OCI-LY1 (cell line): ENCODE results near the gene TPCN1.

Experiments
- EZH2 ChIP-seq: fragments of 200-600 bp; sonication (generic), shearing (Covaris generic); IDR thresholded peaks from 2 replicates; pipeline ENCODE4 v1.8.0; 2017; ENCODE audit warnings: borderline replicate concordance, mixed run types, mild to moderate bottlenecking, antibody characterized with exemption, low read length, moderate library complexity, mixed read lengths
- TF ChIP-seq, protein P1 (sequence below): fragments of 200-600 bp; sonication (generic), shearing (Covaris generic); IDR thresholded peaks from 2 replicates; pipeline ENCODE4 v1.5.1; 2017; ENCODE audit warnings: mild to moderate bottlenecking, antibody characterized with exemption, low read length, moderate library complexity, mixed read lengths

DNA sequence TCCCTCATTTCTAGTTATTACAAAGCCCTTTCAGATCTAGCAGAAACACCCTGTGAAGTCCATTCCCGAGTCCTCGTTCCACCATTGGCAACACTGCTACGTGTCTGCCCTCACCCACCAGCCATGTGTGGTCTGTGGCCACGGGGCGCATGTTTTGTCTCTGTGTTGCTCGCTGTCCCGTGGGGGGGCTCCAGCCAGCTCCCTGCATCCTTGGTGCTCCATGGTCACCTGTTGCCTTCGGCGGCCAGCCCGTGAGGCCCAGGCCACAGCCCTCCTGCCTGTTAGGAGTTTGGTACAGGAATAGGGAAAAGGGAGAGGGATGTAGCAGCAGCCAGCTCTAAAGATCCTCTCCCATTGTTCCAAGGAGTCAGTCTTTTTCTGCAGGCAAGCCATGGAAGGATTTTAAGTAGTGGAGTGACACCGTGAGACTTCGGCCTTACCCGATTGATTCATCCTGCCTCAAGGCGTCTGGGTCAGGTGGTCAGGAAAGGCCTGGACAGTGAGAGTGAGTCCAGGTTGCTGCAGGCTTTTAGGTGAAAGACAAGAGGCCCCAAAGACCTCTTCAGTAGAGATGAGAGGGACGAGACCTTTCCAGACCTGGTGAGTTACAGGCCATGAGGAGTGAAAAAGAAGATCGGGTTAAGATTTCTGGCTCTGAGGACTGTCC, 30.3 kb downstream of the TPCN1 start:
- TF ChIP-seq, protein P1, sequence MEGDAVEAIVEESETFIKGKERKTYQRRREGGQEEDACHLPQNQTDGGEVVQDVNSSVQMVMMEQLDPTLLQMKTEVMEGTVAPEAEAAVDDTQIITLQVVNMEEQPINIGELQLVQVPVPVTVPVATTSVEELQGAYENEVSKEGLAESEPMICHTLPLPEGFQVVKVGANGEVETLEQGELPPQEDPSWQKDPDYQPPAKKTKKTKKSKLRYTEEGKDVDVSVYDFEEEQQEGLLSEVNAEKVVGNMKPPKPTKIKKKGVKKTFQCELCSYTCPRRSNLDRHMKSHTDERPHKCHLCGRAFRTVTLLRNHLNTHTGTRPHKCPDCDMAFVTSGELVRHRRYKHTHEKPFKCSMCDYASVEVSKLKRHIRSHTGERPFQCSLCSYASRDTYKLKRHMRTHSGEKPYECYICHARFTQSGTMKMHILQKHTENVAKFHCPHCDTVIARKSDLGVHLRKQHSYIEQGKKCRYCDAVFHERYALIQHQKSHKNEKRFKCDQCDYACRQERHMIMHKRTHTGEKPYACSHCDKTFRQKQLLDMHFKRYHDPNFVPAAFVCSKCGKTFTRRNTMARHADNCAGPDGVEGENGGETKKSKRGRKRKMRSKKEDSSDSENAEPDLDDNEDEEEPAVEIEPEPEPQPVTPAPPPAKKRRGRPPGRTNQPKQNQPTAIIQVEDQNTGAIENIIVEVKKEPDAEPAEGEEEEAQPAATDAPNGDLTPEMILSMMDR: no peak
- TF ChIP-seq EZH2: no peak
